Mucosa of gallbladder (tissue), 1 donor: ENCODE results near the gene IFITM5. TPM values are rescaled to one million over a fixed set of nuclear protein-coding genes. Genes with fewer than 3 reads are reported as not detected.

ENCODE experiments used
- DNase-seq: peaks from one replicate; pipeline ENCODE4 v3.0.0-alpha.2; 2020; ENCODE audit warnings: low spot score
- total RNA-seq: library from RNA; stranded (reverse); gene quantifications from one replicate; pipeline ENCODE4 v1.2.1, GENCODE V29; 2021
- donor health status: DM: no; HTN: no; CAD: no.

Gene IFITM5
- total RNA-seq, 1 donor from 2014 or later = not detected

DNA sequence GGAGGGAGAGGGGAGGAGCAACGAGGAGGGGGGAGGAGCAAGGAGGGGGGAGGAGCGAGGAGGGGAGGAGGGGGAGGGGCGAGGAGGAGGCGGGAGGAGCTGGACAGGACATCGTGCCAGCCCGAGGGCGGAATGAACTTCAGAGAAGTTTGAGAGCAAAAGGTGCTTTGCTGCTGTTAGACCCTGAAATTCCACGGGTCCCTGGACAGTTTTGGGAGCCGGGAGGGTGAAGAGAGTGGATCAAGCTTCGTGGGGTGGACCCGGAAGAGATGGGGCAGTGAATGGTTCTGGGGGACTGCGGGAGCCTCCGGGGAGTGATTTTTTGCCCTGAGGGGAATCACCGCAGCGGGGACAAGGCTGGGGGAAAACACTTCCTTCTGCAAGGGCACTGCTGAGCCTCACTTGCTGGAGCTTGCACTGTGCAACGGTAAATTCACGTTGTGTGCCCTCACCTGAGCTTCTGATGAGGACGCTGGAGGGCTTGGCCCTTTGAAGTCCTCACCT, 31.8 kb downstream of the IFITM5 start:
- no peak for DNase-seq

DNA sequence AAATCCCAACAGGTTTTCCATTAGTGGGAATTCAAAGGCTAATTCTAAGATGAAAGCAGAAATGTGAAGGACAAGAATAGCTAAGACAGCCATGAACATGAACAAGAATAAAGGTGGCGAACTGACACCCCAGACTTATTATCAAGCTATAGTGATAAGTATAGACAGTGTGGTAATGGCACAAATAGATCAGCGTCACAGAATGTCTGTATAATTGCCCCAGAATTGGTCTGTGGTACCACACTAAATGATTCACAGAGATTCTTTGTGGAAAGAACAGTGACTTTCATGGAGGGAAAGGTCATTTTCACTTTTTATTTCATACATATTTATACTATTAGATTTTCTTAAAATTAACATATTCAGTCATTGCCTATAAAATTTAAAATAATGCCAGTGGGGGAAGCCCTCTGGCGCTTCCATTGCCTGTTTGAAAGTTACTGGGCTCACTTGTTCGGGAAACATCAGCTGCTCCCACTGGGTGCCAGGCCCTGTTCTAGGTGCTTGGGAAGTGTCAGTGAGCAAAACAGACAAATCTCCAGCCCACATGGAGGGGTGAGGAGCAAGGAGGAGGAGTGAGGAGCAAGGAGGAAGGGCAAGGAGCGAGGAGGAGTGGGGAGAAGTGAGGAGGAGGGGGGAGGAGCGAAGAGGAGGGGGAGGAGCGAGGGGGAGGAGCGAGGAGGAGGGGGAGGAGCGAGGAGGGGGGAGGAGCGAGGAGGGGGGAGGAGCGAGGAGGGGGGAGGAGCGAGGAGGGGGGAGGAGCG, 32.5 kb downstream of the IFITM5 start:
- DNase-seq = no peak

DNA sequence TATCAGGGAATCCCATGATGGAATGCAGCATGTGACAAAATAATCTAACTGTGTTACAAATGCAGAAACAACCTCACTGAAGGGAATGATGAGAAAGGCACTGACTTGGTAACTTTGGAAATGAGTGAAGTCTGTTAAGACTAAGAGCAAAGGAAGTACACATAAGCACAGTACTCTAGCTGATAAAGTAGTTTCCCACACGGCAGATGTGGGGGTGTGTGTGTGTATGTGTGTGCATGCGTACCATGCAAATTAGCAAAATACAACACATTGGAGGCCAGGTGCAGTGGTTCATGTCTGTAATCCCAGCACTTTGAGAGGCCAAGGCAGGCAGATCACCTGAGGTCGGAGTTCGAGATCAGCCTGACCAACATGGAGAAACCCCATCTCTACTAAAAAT, 37.7 kb downstream of the IFITM5 start:
- no peak for DNase-seq

DNA sequence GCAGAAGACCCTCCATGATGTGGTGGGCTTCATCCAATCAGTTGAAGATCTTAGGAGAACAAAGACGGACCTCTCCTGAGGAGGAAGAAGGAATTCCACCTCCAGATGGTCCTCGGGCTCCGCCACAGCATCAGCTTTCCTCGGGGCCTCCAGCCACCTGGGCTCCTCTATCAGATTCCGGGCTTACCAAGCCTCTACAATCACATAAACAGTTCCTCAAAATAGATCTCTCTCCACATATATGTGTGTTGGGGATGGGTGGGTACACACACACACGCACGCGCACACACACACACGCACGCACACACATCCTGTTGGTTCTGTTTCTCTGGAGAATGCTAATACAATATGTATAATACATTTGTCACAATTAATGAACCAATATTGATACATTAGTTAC, 39.9 kb downstream of the IFITM5 start:
- DNase-seq = no peak

DNA sequence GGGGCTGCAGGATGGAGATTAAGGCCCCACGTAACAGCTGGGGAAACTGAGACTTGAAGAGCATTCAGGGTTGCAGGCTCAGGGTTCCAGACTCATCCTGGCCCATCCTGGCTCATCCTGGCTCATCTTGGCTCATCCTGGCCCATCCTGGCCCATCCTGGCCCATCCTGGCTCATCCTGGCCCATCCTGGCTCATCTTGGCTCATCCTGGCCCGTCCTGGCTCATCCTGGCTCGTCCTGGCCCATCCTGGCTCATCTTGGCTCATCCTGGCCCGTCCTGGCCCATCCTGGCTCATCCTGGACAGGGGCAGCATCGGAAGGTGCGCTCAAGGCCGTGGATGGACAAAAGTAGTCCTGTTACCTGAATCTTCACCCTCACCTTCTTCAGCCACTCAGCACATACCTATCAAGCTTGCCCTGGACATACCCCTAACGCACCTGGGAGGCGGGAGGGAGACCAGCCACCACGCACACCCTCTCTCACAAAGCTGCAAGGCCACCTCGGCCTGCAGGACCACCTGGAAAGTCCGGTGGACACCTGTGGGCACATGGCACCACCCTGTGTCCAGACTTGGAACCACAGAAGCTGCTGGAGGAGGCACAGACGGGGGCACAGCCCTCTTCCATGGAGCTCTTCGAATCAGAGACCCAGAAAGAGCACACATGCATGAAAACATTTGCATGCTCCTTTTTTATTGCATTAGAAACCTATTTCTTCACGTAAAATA, 41.4 kb downstream of the IFITM5 start:
- no peak for DNase-seq

DNA sequence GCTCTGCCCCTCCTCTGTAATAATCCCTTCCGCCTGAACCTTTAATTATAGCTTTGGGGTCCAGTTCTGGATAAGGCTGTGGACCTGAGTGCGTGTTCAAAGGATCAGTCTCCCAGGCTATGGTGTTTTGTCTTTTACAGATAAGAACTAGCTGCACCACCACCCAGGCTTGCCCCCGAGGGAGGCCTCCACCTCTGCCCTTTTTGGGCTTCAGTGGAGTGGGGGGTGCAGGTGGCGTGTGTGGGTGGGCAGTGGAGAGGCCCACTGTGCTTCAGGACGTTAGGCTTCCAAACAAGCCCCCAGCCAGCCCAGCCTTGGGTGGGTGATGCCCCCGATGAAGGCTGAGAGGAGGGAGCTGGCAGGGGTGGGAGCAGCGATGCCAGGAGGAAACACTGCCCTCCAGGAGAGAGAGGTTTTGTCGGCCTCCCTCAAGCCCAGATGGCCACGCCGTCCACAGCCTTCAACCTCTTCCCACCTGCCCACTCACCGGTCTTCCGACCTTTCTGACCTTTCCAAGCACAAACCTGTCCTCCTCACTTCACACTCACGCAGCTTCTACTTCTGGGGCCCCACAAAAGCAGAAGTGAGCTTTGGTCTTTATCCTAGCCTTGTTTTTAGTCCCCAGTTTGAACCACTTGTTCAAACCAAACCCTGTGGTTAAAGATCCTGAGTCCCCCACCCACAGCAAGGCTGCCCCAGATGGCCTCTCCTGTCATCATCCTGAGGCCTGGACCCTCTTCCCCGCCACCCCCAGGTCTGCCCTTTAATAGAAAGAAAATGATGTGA, 42.2 kb downstream of the IFITM5 start:
- no peak for DNase-seq

DNA sequence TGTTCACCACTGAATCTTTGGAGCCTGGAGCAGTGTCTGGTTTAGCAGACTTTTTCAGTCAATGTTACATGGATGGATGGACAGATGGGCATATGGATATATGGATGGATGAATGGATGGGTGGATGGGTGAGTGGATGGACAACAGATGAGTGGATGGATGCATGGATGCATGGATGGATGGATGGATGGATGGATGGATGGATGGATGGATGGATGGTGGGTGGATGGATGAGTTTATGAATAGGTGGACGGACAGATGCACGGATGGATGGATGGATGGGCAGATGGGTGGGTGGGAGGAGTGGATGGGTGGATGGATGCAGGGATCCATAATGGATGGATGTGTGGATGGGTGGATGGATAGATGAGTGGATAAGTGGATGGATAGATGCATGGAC, 43.5 kb downstream of the IFITM5 start:
- no peak for DNase-seq

DNA sequence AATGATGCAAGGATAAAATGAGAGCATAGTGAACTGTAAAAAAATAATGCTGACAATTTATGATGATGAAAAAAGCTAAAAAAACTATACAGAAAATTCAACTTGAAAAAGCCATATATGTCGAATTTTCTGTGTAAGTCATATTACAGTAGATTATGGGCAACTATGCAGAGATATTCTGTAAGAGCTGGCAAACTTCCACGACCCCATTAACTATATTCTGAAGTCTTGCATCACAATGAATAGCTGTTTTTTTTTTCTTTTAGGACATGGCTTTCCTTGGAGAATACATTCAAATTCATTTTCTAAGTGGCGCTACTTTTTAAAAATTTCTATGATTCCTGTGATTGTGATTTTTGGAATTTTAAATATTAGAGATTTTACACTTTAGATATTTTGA, 44.1 kb downstream of the IFITM5 start:
- no peak for DNase-seq

DNA sequence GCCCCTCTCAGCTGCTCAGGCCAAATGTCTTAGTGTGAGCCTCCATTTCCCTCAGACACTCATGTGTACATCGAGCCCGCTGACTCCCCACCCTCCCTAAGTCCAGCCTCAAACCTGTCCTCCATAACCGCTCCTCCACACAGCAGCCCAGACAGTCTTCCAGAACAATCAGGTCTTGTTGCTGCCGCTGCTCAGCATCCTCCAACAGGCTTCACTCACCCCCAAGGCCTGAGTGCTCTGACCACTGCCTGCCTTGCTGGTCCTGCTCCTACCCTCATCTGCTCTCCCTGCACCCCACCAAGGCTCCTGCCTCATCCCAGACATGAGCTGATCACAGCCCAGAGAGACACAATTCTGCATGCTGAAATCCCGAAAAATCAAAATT, 45.4 kb downstream of the IFITM5 start:
- no peak for DNase-seq

DNA sequence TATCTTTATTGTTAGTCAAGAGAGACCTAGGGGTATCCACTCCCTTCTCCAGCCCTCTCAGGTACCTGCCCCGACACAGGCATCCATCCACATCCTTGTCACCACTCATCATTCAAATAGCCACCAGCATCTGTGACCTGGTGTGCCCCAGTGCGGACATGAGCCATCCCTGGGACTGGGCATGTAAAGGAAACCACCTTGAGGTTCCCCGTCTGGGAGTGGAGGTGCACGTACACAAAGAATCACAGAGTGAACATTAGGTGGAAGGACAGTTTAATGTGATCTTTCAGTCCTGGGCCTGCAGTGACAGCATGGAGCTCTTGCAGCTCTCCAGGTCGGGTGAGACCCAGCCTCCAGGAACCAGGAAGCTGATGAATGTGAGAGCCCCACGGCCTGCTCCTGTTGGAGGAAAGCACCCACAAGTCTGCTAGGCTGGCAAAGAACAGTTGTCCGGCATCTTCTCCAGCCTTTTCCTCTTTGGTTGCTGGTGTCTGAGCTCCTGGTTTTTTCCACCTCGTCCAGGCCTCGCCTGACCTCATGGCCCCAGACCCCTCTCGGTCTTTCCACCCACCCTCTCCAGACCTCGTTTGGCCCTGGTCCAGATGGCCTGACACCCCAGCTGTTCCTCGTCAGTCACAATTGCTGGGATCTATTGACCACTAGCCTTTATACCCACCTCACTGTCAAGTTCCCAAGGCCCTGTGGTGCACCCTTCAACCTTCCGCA, 46.0 kb downstream of the IFITM5 start:
- DNase-seq = no peak

DNA sequence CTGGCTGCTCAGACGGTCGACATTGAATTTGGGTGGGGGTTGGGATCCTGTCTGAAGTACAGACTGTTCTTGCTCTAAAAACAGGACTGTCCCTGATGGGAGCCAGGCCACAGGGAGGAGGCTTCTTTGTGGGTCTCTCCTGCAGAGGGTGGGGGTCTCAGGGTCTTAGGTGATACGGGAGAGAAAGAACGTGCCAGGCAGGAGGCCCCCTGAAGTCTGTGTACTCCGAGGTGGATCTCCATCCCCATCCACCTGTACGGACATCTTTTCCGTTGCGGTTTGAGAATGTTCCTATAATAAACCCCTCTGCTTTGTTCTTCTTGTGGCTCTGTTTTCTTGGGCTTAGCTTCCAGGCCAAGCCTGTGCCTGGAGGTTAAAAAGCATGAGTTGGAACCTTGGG, 46.7 kb downstream of the IFITM5 start:
- DNase-seq = no peak

DNA sequence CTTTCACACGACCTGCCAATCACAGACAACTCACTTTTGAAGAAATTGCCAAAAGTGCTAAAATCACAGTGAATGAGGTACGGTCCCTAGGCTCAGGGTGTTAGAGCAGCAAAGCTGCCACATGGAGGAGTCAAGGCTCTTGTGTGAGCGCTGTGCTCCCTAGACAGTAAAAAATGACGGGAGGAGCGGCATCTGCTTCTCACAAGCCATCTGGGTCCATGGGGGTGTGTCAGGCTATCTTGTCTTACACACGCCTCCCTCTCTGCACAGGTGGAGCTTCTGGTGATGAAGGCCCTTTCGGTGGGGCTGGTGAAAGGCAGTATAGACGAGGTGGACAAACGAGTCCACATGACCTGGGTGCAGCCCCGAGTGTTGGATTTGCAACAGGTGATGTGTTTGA, 47.8 kb downstream of the IFITM5 start:
- no peak for DNase-seq

DNA sequence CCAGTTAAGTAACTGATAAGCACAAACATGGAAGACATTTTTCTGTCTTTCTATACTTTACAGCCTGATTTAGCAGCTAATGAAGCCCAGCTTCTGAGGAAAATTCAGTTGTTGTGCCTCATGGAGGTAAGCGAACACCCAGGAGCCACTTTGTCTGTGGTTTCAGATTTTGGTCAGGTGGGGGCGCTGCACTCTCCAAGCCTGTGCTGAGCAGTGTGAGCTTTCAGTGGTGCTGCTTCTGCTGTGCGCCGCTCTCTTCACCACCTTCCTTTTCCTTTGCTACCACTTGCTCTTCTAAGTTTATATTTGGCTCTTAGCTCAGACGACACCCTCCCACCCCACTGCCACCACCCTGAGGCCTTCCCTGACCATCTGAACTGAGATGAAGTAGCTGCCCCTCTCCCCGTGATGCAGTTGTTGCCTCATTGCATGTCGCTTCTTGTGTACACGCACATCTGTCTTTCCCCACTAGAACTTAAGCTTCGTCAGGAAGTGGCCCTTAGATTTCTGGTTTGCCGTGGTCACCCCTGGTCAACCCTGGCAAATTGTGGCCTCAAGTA, 48.5 kb downstream of the IFITM5 start:
- peak; percentile 50 for DNase-seq

DNA sequence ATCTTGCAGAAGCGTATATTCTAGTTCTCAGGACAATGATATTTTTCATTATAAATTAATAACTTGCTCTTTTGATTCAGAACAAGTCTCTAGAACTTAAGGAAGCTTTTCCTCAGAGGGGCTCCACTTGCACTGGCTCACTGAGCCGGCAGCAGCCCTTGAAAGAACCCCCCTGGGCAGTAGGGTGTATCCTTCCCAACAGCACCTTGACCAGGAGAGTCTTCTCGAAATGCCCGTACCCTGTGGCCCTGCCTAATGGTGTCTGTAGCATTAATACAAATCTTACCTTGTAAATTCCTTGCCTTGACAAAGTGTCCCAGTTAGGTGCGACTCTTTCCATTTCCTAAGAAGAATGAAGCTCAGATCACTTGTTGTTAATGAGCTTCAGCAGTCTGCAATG, 49.1 kb downstream of the IFITM5 start:
- DNase-seq = no peak

DNA sequence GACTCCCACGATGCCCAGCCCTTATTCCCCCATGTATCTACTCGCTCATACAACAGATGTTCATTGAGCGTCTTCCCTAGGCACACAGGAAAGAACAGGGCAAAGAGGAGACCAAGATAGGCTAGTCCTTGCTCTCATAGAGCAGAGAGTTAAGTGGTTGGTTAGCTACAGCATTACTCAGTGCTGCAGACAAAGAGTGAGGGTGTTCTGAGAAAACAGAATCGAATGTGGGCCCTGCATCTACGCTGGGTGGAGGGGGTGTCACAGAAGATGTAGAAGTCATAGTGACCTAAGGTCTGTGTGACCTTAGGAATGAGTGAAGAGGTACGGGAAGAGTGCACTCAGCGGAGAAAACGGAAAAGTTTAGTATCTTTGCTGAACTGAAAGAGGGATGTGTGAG, 50.3 kb downstream of the IFITM5 start:
- DNase-seq = no peak

Other genes starting within 250 kb of the IFITM5 start
- gene SCGB1C1, start 106.4 kb downstream of the IFITM5 start, total RNA-seq = not detected
- 60.5 TPM for gene BET1L, start 92.1 kb downstream of the IFITM5 start, total RNA-seq
- gene RIC8A, start 91.8 kb downstream of the IFITM5 start, total RNA-seq = 109 TPM
- 19.0 TPM for gene SIRT3, start 63.2 kb downstream of the IFITM5 start, total RNA-seq
- gene PSMD13, start 62.5 kb downstream of the IFITM5 start, total RNA-seq = 78.5 TPM
- gene NLRP6, start 21.1 kb downstream of the IFITM5 start, total RNA-seq = 0.69 TPM
- 42.8 TPM for gene PGGHG, start 10.4 kb downstream of the IFITM5 start, total RNA-seq
- gene IFITM2, start 8.3 kb upstream of the IFITM5 start, total RNA-seq = 129 TPM
- gene IFITM1, start 14.5 kb upstream of the IFITM5 start, total RNA-seq = 55.4 TPM
- 246 TPM for gene IFITM3, start 21.3 kb upstream of the IFITM5 start, total RNA-seq
- gene B4GALNT4, start 70.0 kb upstream of the IFITM5 start, total RNA-seq = 3.4 TPM
- gene PKP3, start 94.7 kb upstream of the IFITM5 start, total RNA-seq = 70.8 TPM
- gene SIGIRR, start 115.5 kb upstream of the IFITM5 start, total RNA-seq = 152 TPM
- 49.3 TPM for gene ANO9, start 142.5 kb upstream of the IFITM5 start, total RNA-seq
- gene PTDSS2, start 150.8 kb upstream of the IFITM5 start, total RNA-seq = 36.6 TPM
- 156 TPM for gene RNH1, start 207.7 kb upstream of the IFITM5 start, total RNA-seq
- 51.1 TPM for gene HRAS, start 236.1 kb upstream of the IFITM5 start, total RNA-seq
- gene LRRC56, start 238.0 kb upstream of the IFITM5 start, total RNA-seq = 9.4 TPM